ENCODE results near the gene CAPSL. TPM values are rescaled to one million over a fixed set of nuclear protein-coding genes. Genes with fewer than 3 reads are reported as not detected.
"Not testable (repeated sequence)": the region's sequence is repeated elsewhere in the genome, so short reads cannot be mapped to it uniquely, and the experiment has no call there.

The CAPSL gene
- total and polyA plus RNA-seq, 5 donors from 2014 or later, result not detected

DNA sequence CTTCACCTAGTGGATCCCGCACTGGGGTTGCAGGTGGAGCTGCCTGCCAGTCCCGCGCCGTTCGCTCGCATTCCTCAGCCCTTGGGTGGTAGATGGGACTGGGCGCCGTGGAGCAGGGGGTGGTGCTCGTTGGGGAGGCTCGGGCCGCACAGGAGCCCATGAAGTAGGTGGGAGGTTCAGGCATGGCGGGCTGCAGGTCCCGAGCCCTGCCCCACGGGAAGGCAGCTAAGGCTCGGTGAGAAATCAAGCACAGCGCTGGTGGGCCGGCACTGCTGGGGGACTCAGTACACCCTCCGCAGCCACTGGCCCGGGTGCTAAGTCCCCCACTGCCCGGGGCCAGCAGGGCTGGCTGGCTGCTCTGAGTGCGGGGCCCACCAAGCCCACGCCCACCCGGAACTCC, 45.6 kb downstream of the CAPSL start:
- not testable (repeated sequence) for H3K4me1 Mint-ChIP-seq; H3K4me3 ChIP-seq (ENCODE audit: low read depth, low read length); DNase-seq; H3K36me3 ChIP-seq (ENCODE audit: control insufficient read depth, insufficient read depth, low read length); H3K9me3 ChIP-seq (ENCODE audit: control insufficient read depth in 2 of 2, low read length in 2 of 2); H3K36me3 Mint-ChIP-seq; H3K27me3 ChIP-seq (ENCODE audit: control insufficient read depth, insufficient read depth, low read length); H3K4me1 ChIP-seq (ENCODE audit: control insufficient read depth, insufficient read depth, low read length, poor library complexity, severe bottlenecking); H3K9me3 Mint-ChIP-seq; ATAC-seq (ENCODE audit: low read depth in 2 of 2); H3K4me3 Mint-ChIP-seq; H3K27ac ChIP-seq (ENCODE audit: insufficient read depth, low read length, poor library complexity, severe bottlenecking); H3K27me3 Mint-ChIP-seq
- H3K27ac Mint-ChIP-seq, result peak overlapping the region in 1 of 3 donors; percentile 30

DNA sequence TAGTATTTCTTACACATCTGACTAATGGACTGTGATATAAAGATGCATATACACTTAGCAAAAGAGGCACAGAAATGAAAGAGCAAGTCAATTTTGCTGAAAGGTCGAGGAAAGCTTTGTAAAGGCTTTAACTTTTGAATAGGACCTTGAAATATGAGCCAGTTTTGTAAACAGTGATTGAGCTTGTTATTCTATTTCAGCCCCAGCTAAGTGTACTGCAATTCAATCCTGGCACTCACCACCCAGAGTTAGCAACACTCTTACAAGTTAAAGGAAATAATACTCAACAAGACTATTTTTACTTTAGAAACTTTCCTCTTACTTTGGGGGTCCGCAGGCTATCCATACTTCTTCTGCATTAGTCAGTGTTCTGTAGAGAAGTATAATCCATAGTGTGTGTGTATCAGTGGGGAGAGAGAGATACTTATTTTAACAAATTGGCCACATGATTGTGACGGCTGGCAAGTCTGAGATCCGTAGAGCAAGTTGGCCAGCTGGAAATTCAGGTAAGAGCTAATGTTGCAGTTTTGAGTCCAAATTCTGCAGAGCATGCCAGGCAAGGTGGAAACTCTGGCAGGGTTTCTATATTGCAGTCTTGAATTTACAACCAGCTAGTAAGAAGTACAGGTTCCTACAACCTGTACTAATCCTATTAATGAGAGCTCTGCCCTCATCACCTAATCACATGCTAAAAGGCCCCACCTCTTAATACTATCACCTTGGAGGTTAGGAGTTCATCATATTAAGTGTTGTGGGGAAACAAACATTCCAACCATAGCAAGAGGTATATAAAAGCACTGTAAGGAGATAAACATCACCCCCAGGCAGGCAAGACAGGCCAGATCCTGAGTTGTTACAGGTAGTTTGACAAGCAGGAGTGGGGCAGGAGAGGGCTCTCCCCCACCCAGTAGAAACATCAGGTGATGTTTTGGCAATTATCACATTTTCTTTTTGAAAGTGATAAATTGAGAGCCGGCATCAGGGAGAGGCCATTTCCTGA, 48.1 kb downstream of the CAPSL start:
- peaks cover 0 to under 1% (median 0%) of the 10 kb centered on the region in 4 donors for H3K4me1 Mint-ChIP-seq
- Histone ChIP-seq H3K4me1 (ENCODE audit: control insufficient read depth, insufficient read depth, low read length, poor library complexity, severe bottlenecking) (no peaks in the 10 kb centered on the region), H3K36me3 (ENCODE audit: control insufficient read depth, insufficient read depth, low read length) (no peaks in the 10 kb centered on the region), H3K27ac (ENCODE audit: insufficient read depth, low read length, poor library complexity, severe bottlenecking) (no peak overlapping the region), H3K27me3 (ENCODE audit: control insufficient read depth, insufficient read depth, low read length) (no peaks in the 10 kb centered on the region), H3K9me3 (ENCODE audit: control insufficient read depth in 2 of 2, low read length in 2 of 2) (no peaks in the 10 kb centered on the region), H3K4me3 (ENCODE audit: low read depth, low read length) (no peak overlapping the region)
- H3K27ac Mint-ChIP-seq, result no peak overlapping the region
- DNase-seq (no peak), ATAC-seq (ENCODE audit: low read depth in 2 of 2) (no peak)
- peaks cover 0 to 2% (median 0%) of the 10 kb centered on the region in 7 donors for H3K9me3 Mint-ChIP-seq
- H3K4me3 Mint-ChIP-seq, result no peak overlapping the region
- no peaks in the 10 kb centered on the region for H3K27me3 Mint-ChIP-seq
- H3K36me3 Mint-ChIP-seq, result no peaks in the 10 kb centered on the region

DNA sequence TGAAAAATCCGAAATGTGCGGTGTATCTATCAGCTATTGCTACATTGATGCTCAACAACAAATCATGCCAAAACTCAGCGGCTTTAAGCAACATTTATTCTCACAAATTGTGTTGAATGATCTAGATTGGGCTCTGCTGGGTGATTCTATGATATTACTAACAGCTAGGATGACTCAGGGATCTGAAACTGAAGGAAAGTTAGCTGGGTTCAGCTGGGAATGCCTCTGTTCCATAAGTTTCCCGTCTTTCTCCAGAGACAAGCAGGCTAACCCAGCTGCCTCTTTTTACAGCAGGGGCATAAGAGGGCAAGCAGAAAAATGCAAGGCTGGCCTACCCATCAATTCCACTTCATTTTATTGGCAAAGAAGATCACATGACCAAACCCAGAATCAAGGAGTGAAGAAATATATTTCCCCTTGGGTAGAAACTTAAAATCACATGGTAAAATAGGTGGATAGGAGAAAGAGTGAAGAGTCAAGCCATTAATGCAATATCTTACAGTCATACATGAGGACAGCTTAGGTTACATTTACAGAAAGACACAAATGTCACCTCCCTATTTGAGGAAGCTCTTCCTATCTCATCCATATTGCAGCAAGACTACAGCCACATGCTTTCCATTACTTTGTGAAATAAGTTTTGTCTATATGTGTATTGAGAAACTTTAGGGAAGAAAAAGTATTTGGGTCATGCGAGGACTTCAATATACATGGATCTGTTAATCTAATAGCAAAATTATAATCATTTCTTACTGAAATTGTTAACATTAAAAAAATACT, 50.9 kb downstream of the CAPSL start:
- no peak for DNase-seq
- no peaks in the 10 kb centered on the region for H3K27me3 Mint-ChIP-seq

DNA sequence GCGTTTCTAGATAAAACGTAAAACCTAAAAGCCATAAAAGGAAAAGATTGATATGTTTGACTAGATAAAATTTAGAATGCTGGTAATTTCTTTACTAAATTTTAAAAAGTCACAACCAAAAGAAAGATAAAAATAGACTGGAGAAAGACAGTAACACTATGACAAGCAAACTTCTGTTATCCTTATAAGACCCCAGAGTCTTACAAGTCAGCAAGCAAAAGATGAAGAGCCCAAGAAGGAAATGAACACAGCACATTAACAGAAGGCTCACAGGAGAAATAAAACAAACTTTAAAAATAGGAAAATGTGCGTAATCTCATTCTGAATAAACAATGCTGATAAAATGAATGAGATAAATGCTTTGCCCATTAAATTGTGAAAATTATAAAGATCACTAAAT, 52.0 kb downstream of the CAPSL start:
- no peak for ATAC-seq (ENCODE audit: low read depth in 2 of 2)
- H3K4me3 ChIP-seq (ENCODE audit: low read depth, low read length), result no peak overlapping the region
- H3K9me3 Mint-ChIP-seq, result peaks cover 0 to 3% (median 0%) of the 10 kb centered on the region in 7 donors
- H3K9me3 ChIP-seq (ENCODE audit: control insufficient read depth in 2 of 2, low read length in 2 of 2), result no peaks in the 10 kb centered on the region
- H3K27me3 ChIP-seq (ENCODE audit: control insufficient read depth, insufficient read depth, low read length), result no peaks in the 10 kb centered on the region
- H3K27ac Mint-ChIP-seq, result no peak overlapping the region
- no peak overlapping the region for H3K4me3 Mint-ChIP-seq
- H3K36me3 ChIP-seq (ENCODE audit: control insufficient read depth, insufficient read depth, low read length), result no peaks in the 10 kb centered on the region
- H3K4me1 ChIP-seq (ENCODE audit: control insufficient read depth, insufficient read depth, low read length, poor library complexity, severe bottlenecking), result peaks cover 19% of the 10 kb centered on the region
- peaks cover 13% of the 10 kb centered on the region for H3K36me3 Mint-ChIP-seq
- peaks cover 7 to 30% (median 23%) of the 10 kb centered on the region in 4 donors for H3K4me1 Mint-ChIP-seq
- no peak overlapping the region for H3K27ac ChIP-seq (ENCODE audit: insufficient read depth, low read length, poor library complexity, severe bottlenecking)
- DNase-seq, result no peak
- no peaks in the 10 kb centered on the region for H3K27me3 Mint-ChIP-seq

More for the DNA sequence above, 50.9 kb downstream of the CAPSL start:
- Histone ChIP-seq H3K27me3 (ENCODE audit: control insufficient read depth, insufficient read depth, low read length) (no peaks in the 10 kb centered on the region), H3K36me3 (ENCODE audit: control insufficient read depth, insufficient read depth, low read length) (no peaks in the 10 kb centered on the region), H3K4me3 (ENCODE audit: low read depth, low read length) (no peak overlapping the region), H3K9me3 (ENCODE audit: control insufficient read depth in 2 of 2, low read length in 2 of 2) (no peaks in the 10 kb centered on the region), H3K4me1 (ENCODE audit: control insufficient read depth, insufficient read depth, low read length, poor library complexity, severe bottlenecking) (peaks cover 16% of the 10 kb centered on the region), H3K27ac (ENCODE audit: insufficient read depth, low read length, poor library complexity, severe bottlenecking) (no peak overlapping the region)
- ATAC-seq (ENCODE audit: low read depth in 2 of 2), result no peak
- H3K4me1 Mint-ChIP-seq, result peaks cover under 1 to 19% (median 15%) of the 10 kb centered on the region in 4 donors
- no peak overlapping the region for H3K27ac Mint-ChIP-seq
- H3K36me3 Mint-ChIP-seq, result peaks cover 8% of the 10 kb centered on the region
- H3K4me3 Mint-ChIP-seq, result no peak overlapping the region
- peaks cover 0 to 3% (median 0%) of the 10 kb centered on the region in 7 donors for H3K9me3 Mint-ChIP-seq

DNA sequence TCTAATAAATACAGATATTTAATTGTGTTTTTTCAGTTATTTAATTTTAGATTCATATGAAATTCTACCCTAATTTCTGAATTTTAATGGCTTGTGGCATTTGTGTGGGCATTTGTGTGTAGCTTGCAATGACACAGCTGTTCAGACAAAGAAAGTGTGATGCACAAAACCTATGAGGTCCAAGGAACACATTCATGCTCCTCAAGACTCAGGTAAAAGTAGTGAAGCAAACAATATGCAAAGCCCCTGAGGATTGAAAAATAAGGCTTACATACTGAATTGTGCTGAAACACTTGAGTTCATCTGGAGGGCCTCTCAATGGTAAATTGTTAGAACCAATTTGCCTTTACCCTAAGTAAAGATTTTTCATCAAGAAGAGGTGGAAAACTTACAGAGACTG, 53.6 kb downstream of the CAPSL start:
- Mint-ChIP-seq H3K27me3 (no peaks in the 10 kb centered on the region), H3K27ac (no peak overlapping the region), H3K9me3 (peaks cover 0 to 3% (median 0%) of the 10 kb centered on the region in 7 donors), H3K4me1 (peaks cover 7 to 43% (median 29%) of the 10 kb centered on the region in 4 donors), H3K36me3 (peaks cover 23% of the 10 kb centered on the region), H3K4me3 (no peak overlapping the region)
- Histone ChIP-seq H3K4me1 (ENCODE audit: control insufficient read depth, insufficient read depth, low read length, poor library complexity, severe bottlenecking) (peaks cover 19% of the 10 kb centered on the region), H3K36me3 (ENCODE audit: control insufficient read depth, insufficient read depth, low read length) (peaks cover 2% of the 10 kb centered on the region), H3K4me3 (ENCODE audit: low read depth, low read length) (no peak overlapping the region), H3K27ac (ENCODE audit: insufficient read depth, low read length, poor library complexity, severe bottlenecking) (no peak overlapping the region), H3K9me3 (ENCODE audit: control insufficient read depth in 2 of 2, low read length in 2 of 2) (no peaks in the 10 kb centered on the region), H3K27me3 (ENCODE audit: control insufficient read depth, insufficient read depth, low read length) (no peaks in the 10 kb centered on the region)
- DNase-seq, result no peak
- ATAC-seq (ENCODE audit: low read depth in 2 of 2), result no peak

DNA sequence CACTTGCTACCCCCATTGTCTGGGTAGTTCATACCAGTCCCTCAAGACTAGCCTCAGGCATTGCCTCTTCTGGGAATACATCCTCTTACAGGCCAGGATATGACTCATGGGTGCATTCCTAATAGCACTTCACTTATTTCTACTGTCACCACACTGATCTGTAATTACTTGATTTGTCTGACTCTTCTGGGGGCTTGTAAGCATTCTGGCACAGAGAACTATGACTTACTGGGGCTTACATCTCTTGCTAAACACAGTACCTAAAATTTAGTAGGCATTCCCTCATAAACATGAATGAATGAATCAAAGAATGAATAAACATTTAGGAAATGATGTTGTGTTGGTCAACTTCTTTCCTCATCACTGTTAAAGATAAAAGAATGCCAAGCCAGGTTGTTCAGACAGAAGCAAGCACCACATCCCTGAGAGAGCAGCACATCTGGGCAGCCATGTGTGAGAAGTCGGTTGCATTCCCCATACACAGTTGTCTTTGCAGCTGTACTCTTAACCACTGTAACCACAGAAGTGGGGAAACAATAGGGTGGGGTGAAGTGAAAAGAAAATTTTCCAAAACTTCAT, 54.1 kb downstream of the CAPSL start:
- peaks cover 8 to 47% (median 33%) of the 10 kb centered on the region in 4 donors for H3K4me1 Mint-ChIP-seq
- DNase-seq, result no peak
- H3K4me3 ChIP-seq (ENCODE audit: low read depth, low read length), result no peak overlapping the region
- peaks cover 19% of the 10 kb centered on the region for H3K4me1 ChIP-seq (ENCODE audit: control insufficient read depth, insufficient read depth, low read length, poor library complexity, severe bottlenecking)
- peak overlapping the region in 1 of 4 donors; percentile 2 for H3K4me3 Mint-ChIP-seq
- peak; percentile 33 to 59 for ATAC-seq (ENCODE audit: low read depth in 2 of 2)
- H3K9me3 ChIP-seq (ENCODE audit: control insufficient read depth in 2 of 2, low read length in 2 of 2), result no peaks in the 10 kb centered on the region
- H3K27ac Mint-ChIP-seq, result peak overlapping the region; percentile 4 to 60 (median 53)
- peaks cover 28% of the 10 kb centered on the region for H3K36me3 Mint-ChIP-seq
- H3K27ac ChIP-seq (ENCODE audit: insufficient read depth, low read length, poor library complexity, severe bottlenecking), result no peak overlapping the region
- no peaks in the 10 kb centered on the region for H3K27me3 ChIP-seq (ENCODE audit: control insufficient read depth, insufficient read depth, low read length)
- no peaks in the 10 kb centered on the region for H3K27me3 Mint-ChIP-seq
- H3K36me3 ChIP-seq (ENCODE audit: control insufficient read depth, insufficient read depth, low read length), result peaks cover 7% of the 10 kb centered on the region
- peaks cover 0 to 3% (median 0%) of the 10 kb centered on the region in 7 donors for H3K9me3 Mint-ChIP-seq

DNA sequence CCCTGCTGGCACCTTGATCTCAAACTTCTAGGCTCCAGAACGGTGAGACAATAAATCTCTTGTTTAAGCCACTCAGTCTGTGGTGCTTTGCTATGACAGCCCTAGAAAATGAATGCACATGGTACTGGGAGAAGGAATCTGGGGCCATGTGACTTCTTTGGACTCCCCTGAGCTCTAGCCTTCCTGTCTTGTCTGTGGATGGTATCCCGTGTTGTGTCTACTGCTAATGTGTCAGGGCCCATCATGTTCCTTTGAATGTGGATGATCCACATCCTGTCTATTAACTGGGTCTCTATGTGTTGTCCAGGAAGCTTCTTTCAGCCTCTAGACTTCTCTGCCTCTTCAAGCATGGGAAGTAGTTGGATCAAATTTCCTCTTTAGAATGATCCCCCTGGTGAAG, 56.7 kb downstream of the CAPSL start:
- ATAC-seq (ENCODE audit: low read depth in 2 of 2) (no peak), DNase-seq (no peak)
- Mint-ChIP-seq H3K36me3 (peaks cover 51% of the 10 kb centered on the region), H3K27me3 (no peaks in the 10 kb centered on the region), H3K4me1 (peaks cover 24 to 73% (median 52%) of the 10 kb centered on the region in 4 donors), H3K9me3 (peaks cover 0 to 4% (median 0%) of the 10 kb centered on the region in 7 donors), H3K27ac (peak overlapping the region in 2 of 3 donors; percentile 58 to 79), H3K4me3 (peak overlapping the region in 1 of 4 donors; percentile 49)
- H3K36me3 ChIP-seq (ENCODE audit: control insufficient read depth, insufficient read depth, low read length), result peaks cover 32% of the 10 kb centered on the region
- peak overlapping the region; percentile 50 for H3K27ac ChIP-seq (ENCODE audit: insufficient read depth, low read length, poor library complexity, severe bottlenecking)
- no peak overlapping the region for H3K4me3 ChIP-seq (ENCODE audit: low read depth, low read length)
- peaks cover 19% of the 10 kb centered on the region for H3K4me1 ChIP-seq (ENCODE audit: control insufficient read depth, insufficient read depth, low read length, poor library complexity, severe bottlenecking)
- no peaks in the 10 kb centered on the region for H3K27me3 ChIP-seq (ENCODE audit: control insufficient read depth, insufficient read depth, low read length)
- no peaks in the 10 kb centered on the region for H3K9me3 ChIP-seq (ENCODE audit: control insufficient read depth in 2 of 2, low read length in 2 of 2)

Measured in CD4-positive, CD25-positive, alpha-beta regulatory T cell (primary cell).